Thyroid gland (tissue), 4 donors: ENCODE data around the gene TBRG4. TPM values are rescaled to one million over a fixed set of nuclear protein-coding genes. Genes with fewer than 3 reads are reported as not detected.

Source experiments
- DNase-seq, 2 donors: peaks; one replicate each; pipeline ENCODE4 v3.0.0-alpha.2; 2019
- H3K27ac ChIP-seq, 3 donors: fragments of 200-600 bp; sonication (generic); 1 replicate in 2 of 3; 2 replicates in 1 of 3; pipeline ENCODE4 v1.5.1; 2016 to 2019; ENCODE audit warnings: mild to moderate bottlenecking in 1 of 3, moderate library complexity in 1 of 3
- H3K27me3 ChIP-seq: fragments of 200-600 bp; sonication (generic); one replicate; pipeline ENCODE4 v1.5.1; 2019
- H3K36me3 ChIP-seq, 2 donors: fragments of 200-600 bp; sonication (generic); one replicate each; pipeline ENCODE4 v1.5.1; 2016 to 2019
- H3K4me1 ChIP-seq, 2 donors: fragments of 200-600 bp; sonication (generic); one replicate each; pipeline ENCODE4 v1.5.1; 2017 to 2019
- H3K4me3 ChIP-seq, 3 donors: fragments of 200-600 bp; sonication (generic); replicated peaks in 1 of 3; 1 replicate in 2 of 3; 2 replicates in 1 of 3; pipeline ENCODE4 v1.5.1; 2016; ENCODE audit warnings: mild to moderate bottlenecking in 1 of 3
- H3K9me3 ChIP-seq: fragments of 200-600 bp; sonication (generic); one replicate; pipeline ENCODE4 v1.5.1; 2017
- POLR2A ChIP-seq, 2 donors: fragments of 450-650 bp; IDR thresholded peaks; one replicate each; pipeline ENCODE4 v1.6.1; 2017; ENCODE audit warnings: antibody characterized with exemption in 2 of 2, mild to moderate bottlenecking in 2 of 2, moderate library complexity in 1 of 2
- WGBS, 2 donors: methylation state at CpG; one replicate each; pipeline ENCODE4 v1.1.5; 2017; 5-methylcytosine and 5-hydroxymethylcytosine counted together
- intact Hi-C: fragments of 100-400 bp; cut with DNase I; formaldehyde crosslinking; loops from one replicate; pipeline ENCODE4 v1.15.1; 2023
- total RNA-seq, 4 donors: library from RNA; depleted of rRNA; stranded (reverse); fragments of >200 nt; gene quantifications; one replicate each; pipeline ENCODE4 v1.2.3, GENCODE V29; 2016
- TF ChIP-seq, protein P1 (sequence below), 6 experiments: fragments of 200-600 bp in 3 of 6; fragments of 450-650 bp in 3 of 6; sonication (generic) in 3 of 6; IDR thresholded peaks; one replicate each; pipeline ENCODE4 v1.5.1; 2016 to 2019; ENCODE audit warnings: antibody characterized with exemption in 6 of 6, mild to moderate bottlenecking in 2 of 6, inconsistent platforms in 1 of 6, moderate library complexity in 1 of 6

The TBRG4 gene
- total RNA-seq, 4 donors from 2014 or later, result 40.0 to 57.6 (median 49.3) TPM

DNA sequence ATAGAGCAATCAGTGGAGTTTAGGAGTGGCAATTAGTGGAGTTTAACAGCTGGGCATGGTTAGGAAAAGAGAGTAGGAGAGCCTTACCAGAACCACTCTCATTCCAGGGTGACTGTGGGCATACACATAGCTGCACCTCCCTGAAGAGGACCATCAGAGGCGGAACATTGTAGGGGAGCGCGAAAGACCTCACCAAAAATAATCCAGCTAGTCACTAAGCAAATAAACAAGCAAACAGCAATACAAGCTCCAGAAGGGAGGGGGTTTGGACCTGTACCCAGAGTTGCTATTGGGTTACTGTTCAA lies 18.6 kb downstream of the TBRG4 start:
- H3K4me1 ChIP-seq, result peaks cover 0 to 7% of the 10 kb centered on the region in 2 donors
- no peaks in the 10 kb centered on the region for H3K27me3 ChIP-seq
- TF ChIP-seq POLR2A (IDR thresholded peaks at IDR 0.05), result no peak
- TF ChIP-seq, protein P1, sequence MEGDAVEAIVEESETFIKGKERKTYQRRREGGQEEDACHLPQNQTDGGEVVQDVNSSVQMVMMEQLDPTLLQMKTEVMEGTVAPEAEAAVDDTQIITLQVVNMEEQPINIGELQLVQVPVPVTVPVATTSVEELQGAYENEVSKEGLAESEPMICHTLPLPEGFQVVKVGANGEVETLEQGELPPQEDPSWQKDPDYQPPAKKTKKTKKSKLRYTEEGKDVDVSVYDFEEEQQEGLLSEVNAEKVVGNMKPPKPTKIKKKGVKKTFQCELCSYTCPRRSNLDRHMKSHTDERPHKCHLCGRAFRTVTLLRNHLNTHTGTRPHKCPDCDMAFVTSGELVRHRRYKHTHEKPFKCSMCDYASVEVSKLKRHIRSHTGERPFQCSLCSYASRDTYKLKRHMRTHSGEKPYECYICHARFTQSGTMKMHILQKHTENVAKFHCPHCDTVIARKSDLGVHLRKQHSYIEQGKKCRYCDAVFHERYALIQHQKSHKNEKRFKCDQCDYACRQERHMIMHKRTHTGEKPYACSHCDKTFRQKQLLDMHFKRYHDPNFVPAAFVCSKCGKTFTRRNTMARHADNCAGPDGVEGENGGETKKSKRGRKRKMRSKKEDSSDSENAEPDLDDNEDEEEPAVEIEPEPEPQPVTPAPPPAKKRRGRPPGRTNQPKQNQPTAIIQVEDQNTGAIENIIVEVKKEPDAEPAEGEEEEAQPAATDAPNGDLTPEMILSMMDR (IDR thresholded peaks at IDR 0.05), result no peak
- intact Hi-C loops, result no loop called here
- no peak for DNase-seq
- H3K27ac ChIP-seq, result no peak overlapping the region
- H3K36me3 ChIP-seq, result no peaks in the 10 kb centered on the region
- H3K4me3 ChIP-seq, result no peak overlapping the region
- 62 to 73% methylated on average over 3 of the region's 3 CpGs for WGBS, 2 donors
- H3K9me3 ChIP-seq, result no peaks in the 10 kb centered on the region

GRCh38 chr7:45092100-45092930 lies 19.2 kb downstream of the TBRG4 start:
- H3K27me3 ChIP-seq, result no peaks in the 10 kb centered on the region
- no peak overlapping the region for H3K4me3 ChIP-seq
- TF ChIP-seq POLR2A (IDR thresholded peaks at IDR 0.05), result no peak
- TF ChIP-seq, protein P1 (IDR thresholded peaks at IDR 0.05), result no peak
- H3K9me3 ChIP-seq, result no peaks in the 10 kb centered on the region
- DNase-seq, result no peak
- H3K27ac ChIP-seq, result no peak overlapping the region
- 55 to 69% methylated on average over 5 to 7 of the region's 7 CpGs for WGBS, 2 donors
- no peaks in the 10 kb centered on the region for H3K36me3 ChIP-seq
- intact Hi-C loops, result no loop called here
- H3K4me1 ChIP-seq, result peaks cover 0 to 7% of the 10 kb centered on the region in 2 donors

- H3K4me3 ChIP-seq, result peak overlapping the region in 1 of 3 donors; percentile 43
- intact Hi-C loops, result no loop called here
- H3K27me3 ChIP-seq, result no peaks in the 10 kb centered on the region
- TF ChIP-seq, protein P1 (IDR thresholded peaks at IDR 0.05), result no peak
- no peak for TF ChIP-seq POLR2A (IDR thresholded peaks at IDR 0.05)
- no peaks in the 10 kb centered on the region for H3K9me3 ChIP-seq
- WGBS, 2 donors, result 12 to 35% methylated on average over 5 to 10 of the region's 22 CpGs
- H3K36me3 ChIP-seq, result no peaks in the 10 kb centered on the region
- peaks cover 0 to 7% of the 10 kb centered on the region in 2 donors for H3K4me1 ChIP-seq
- DNase-seq, result peak; percentile 26 to 34
- H3K27ac ChIP-seq, result no peak overlapping the region
Observed at GRCh38 chr7:45089341-45089891, 22.1 kb downstream of the TBRG4 start.

DNA sequence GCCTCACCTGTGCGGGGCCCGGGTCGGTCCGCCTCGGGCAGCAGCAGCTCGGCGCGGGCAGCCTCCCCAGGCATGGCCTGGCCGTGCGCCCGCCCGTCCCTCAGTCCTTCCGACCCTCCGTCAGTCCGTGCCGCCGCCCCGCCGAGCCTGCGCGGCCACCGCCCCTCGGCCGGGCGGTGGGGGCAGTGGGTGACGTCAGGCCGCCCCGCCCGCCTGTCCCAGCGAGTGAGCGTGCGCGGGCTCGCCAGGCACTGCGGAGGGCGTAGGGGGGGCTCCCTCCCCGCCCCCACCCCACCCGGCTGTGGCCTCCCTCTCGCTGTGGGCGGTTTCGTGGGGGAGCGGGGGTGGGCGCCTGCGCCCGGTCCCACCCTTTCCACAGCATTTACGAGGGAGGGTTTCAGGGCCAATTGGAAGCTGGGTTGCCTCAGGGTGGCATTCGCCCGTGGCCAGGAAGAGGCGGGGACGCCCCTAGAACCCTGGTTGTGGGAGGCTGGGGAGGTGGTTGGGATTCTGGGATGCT lies 22.6 kb downstream of the TBRG4 start, which contains the start of gene NACAD:
Gene NACAD (minus strand): TSS at position 149 of the 520 bp plus-strand sequence. CDS start 75 bp downstream, at position 74.
- Histone ChIP-seq H3K4me3 (peak within 1 kb of the TSS in 1 of 3 donors; percentile 43), H3K9me3 (no peaks in the 10 kb centered on the region), H3K27me3 (no peaks in the 10 kb centered on the region), H3K36me3 (no peaks in the 10 kb centered on the region), H3K4me1 (peaks cover 0 to 7% of the 10 kb centered on the region in 2 donors), H3K27ac (no peak within 1 kb of the TSS)
- whole genome bisulfite sequencing, 2 donors, result 1 to 2% methylated on average over 11 to 16 of the region's 50 CpGs
- DNase-seq, result peak; percentile 13 to 22
- intact Hi-C loops, result no loop called here
- TF ChIP-seq POLR2A (IDR thresholded peaks at IDR 0.05), result no peak
- TF ChIP-seq, protein P1 (IDR thresholded peaks at IDR 0.05), result no peak
